GM12875 (cell line): ENCODE data around the gene BMP3.
"Not testable (repeated sequence)": the region's sequence is repeated elsewhere in the genome, so short reads cannot be mapped to it uniquely, and the experiment has no call there.

Source experiments
- H3K4me3 ChIP-seq: one replicate; pipeline ENCODE4 v1.5.1; 2011; ENCODE audit warnings: low read depth, low read length, control low read depth
- CTCF ChIP-seq: IDR thresholded peaks from 2 replicates; pipeline ENCODE4 v1.5.1; 2011; ENCODE audit warnings: low read depth, mild to moderate bottlenecking, control low read depth, inconsistent platforms, low read length, moderate library complexity, borderline replicate concordance; ENCODE audit not compliant: insufficient read depth

The BMP3 gene

DNA sequence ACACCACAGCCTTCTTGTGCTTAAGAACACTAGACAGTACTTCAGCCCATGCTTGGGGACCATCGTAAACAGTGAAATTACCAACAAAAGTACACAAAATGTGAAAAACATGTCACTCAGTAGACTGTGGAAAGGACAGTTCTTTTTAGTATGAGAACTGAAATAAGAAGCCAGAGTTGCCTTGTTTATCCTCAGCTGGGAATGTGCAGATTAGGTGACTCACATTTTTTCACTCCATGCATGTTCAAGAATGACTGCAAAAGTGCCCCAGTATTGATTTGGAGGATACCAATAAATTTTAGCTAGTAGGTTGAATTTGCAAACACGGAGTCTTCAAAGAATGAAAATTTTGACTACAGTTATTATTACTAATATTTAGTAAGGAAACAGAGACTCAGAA is 23.1 kb upstream of the BMP3 start:
- TF ChIP-seq CTCF, result no peak
- H3K4me3 ChIP-seq, result no peak overlapping the region

DNA sequence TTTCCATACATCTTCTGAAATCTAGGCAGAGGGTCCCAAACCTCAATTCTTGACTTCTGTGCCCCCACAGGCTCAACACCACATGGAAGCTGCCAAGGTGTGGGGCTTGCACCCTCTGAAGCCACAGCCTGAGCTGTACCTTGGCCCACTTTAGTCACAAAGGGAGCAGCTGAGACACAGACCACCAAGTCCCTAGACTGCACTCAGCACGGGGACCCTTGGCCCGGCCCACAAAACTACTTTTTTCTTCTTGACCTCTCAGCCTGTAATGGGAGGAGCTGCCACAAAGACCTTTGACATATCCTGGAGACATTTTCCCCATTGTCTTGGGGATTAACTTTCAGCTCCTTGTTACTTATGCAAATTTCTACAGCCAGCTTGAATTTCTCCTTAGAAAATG is 13.9 kb upstream of the BMP3 start:
- not testable (repeated sequence) for H3K4me3 ChIP-seq

DNA sequence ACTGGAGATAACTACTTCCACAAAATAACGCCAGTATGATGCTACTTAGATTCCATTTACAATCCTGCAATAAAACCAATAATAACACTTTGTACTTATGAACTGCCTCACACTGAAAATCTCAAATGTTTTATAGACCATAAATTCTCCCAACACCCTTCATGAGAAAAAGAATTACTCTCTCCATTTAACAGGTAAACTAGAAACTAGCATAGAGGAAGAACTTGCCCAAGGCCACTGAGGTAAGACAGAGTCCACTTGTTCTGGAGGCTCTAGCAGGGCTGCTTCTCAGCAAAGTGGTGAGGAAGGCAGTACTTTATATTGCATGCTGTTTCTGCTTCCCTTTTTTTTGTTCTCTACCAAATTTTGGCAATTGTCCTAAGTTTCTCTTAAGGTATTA is 11.5 kb upstream of the BMP3 start:
- TF ChIP-seq CTCF, result no peak
- no peak overlapping the region for H3K4me3 ChIP-seq

DNA sequence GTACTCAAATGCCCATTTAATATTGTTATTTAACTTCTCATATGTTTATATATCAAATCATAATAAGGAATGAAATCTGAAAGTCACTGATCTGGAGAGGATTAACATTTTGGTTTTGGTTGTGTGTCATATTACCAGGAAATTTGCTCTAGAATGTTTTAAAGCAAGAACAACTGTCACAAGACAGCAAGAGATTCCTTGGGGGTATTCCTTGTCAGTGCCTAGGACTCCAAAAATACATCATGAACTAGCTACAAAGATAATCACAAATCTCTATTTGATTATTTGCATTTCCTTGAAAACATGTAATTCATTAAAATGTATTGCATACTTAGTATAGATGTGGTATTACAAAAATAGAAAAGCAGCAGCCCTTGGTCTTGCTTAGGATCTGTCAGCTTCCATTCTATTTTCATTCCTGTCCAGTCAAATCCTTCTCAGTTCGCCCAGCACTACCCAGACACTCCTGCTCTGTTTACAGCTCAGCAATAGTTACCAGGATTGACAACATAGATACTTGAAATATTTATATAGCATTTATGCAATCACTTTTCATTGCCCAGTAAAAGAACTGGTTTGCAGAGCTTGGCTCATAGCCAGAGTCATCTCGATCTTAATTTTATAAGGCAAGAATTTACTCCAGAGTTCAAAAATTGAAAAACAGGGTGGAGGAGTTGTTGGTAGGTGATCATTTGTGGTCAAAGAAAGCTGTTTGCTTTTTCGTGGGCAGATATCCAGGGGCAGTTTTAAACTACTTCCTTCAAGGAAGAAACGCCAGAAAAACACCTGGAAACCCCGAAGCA is 9.2 kb upstream of the BMP3 start:
- H3K4me3 ChIP-seq, result no peak overlapping the region
- no peak for TF ChIP-seq CTCF

GRCh38 chr4:81021981-81022380 is 8.5 kb upstream of the BMP3 start:
- TF ChIP-seq CTCF, result no peak
- no peak overlapping the region for H3K4me3 ChIP-seq

- TF ChIP-seq CTCF, result no peak
- no peak overlapping the region for H3K4me3 ChIP-seq
These were observed 7.0 kb upstream of the BMP3 start for GRCh38 chr4:81023484-81023883.

- peak overlapping the region; percentile 90 for H3K4me3 ChIP-seq
- TF ChIP-seq CTCF, result no peak
These were observed 678 bp downstream of the BMP3 start for GRCh38 chr4:81030981-81031791.
